ENCODE measurements around the gene GZF1.
A peak's percentile ranks its signal among the peaks of the same experiment; 100 is the strongest.
"Not testable (repeated sequence)": the region's sequence is repeated elsewhere in the genome, so short reads cannot be mapped to it uniquely, and the experiment has no call there.

The GZF1 gene

GRCh38 chr20:23346002-23346401, 16.0 kb upstream of the GZF1 start:
- no peak for DNase-seq (ENCODE audit: low spot score)

GRCh38 chr20:23347791-23348190, 14.2 kb upstream of the GZF1 start:
- DNase-seq (ENCODE audit: low spot score): no peak

GRCh38 chr20:23348510-23348909, 13.5 kb upstream of the GZF1 start:
- not testable (repeated sequence) for DNase-seq (ENCODE audit: low spot score)

GRCh38 chr20:23349338-23350195, 12.4 kb upstream of the GZF1 start:
- peak; percentile 88 for DNase-seq (ENCODE audit: low spot score)

- peak; percentile 97 for DNase-seq (ENCODE audit: low spot score)
Measured at GRCh38 chr20:23350196-23350903, 11.6 kb upstream of the GZF1 start, which contains the start of gene NXT1. Gene NXT1, plus strand, starts transcription at chr20:23350791. Its CDS starts 3,251 bp downstream, at chr20:23354042.

- DNase-seq (ENCODE audit: low spot score): peak; percentile 70
Measured at GRCh38 chr20:23350904-23351838, 10.8 kb upstream of the GZF1 start.

- DNase-seq (ENCODE audit: low spot score): no peak
Measured at GRCh38 chr20:23356203-23356602, 5.8 kb upstream of the GZF1 start.

- peak; percentile 96 for DNase-seq (ENCODE audit: low spot score)
Measured at GRCh38 chr20:23357767-23358562, 4.0 kb upstream of the GZF1 start.

- no peak for DNase-seq (ENCODE audit: low spot score)
Measured at GRCh38 chr20:23358563-23358906, 3.4 kb upstream of the GZF1 start.

GRCh38 chr20:23358923-23359593, 2.9 kb upstream of the GZF1 start:
- DNase-seq (ENCODE audit: low spot score): peak; percentile 64

- no peak for DNase-seq (ENCODE audit: low spot score)
Measured at GRCh38 chr20:23360531-23360930, 1.5 kb upstream of the GZF1 start.

GRCh38 chr20:23361119-23361475, 885 bp upstream of the GZF1 start:
- no peak for DNase-seq (ENCODE audit: low spot score)

- peak; percentile 40 for DNase-seq (ENCODE audit: low spot score)
Measured at GRCh38 chr20:23362392-23363256, 642 bp downstream of the GZF1 start.

GRCh38 chr20:23363257-23363649, 1.3 kb downstream of the GZF1 start:
- DNase-seq (ENCODE audit: low spot score): no peak

- no peak for DNase-seq (ENCODE audit: low spot score)
Measured at GRCh38 chr20:23365390-23366165, 3.6 kb downstream of the GZF1 start.

- DNase-seq (ENCODE audit: low spot score): no peak
Measured at GRCh38 chr20:23366384-23366783, 4.4 kb downstream of the GZF1 start.

- no peak for DNase-seq (ENCODE audit: low spot score)
Measured at GRCh38 chr20:23367770-23368169, 5.8 kb downstream of the GZF1 start.

GRCh38 chr20:23368316-23369071, 6.5 kb downstream of the GZF1 start:
- DNase-seq (ENCODE audit: low spot score): no peak

Data from HuH-7 (cell line).